Activated CD8-positive, alpha-beta memory T cell treated with anti-CD3 and anti-CD28 coated beads for 48 hours (primary cell): ENCODE results near the gene MEX3C.

Experiments used
- DNase-seq, 3 experiments: peaks; one replicate each; pipeline ENCODE4 v3.0.0-alpha.2; 2020; ENCODE audit warnings: low read depth in 2 of 3, low spot score in 2 of 3

MEX3C gene

DNA sequence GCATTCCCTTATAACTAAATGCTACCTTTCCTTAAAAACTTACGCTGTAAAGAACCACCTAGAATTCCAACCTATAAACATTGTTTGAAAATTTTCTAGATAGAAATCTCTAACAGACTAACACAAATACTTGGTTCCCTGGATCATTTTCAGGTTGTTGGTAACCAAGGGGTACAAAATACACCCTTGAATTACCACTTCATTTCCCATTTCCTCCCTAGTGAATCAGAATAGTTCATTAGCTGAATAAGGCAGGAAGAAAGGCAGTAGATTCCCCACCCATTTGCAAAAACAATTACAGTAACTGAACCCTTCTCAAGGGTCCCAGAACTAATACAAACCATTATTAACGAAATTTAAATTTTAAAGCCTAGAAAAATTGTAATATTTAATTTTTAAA lies 5.5 kb downstream of the MEX3C start:
- no peak for DNase-seq

- no peak for DNase-seq
Measured at GRCh38 chr18:51191128-51191717, 6.3 kb downstream of the MEX3C start.

- no peak for DNase-seq
Measured at GRCh38 chr18:51190000-51190399, 7.5 kb downstream of the MEX3C start.

DNA sequence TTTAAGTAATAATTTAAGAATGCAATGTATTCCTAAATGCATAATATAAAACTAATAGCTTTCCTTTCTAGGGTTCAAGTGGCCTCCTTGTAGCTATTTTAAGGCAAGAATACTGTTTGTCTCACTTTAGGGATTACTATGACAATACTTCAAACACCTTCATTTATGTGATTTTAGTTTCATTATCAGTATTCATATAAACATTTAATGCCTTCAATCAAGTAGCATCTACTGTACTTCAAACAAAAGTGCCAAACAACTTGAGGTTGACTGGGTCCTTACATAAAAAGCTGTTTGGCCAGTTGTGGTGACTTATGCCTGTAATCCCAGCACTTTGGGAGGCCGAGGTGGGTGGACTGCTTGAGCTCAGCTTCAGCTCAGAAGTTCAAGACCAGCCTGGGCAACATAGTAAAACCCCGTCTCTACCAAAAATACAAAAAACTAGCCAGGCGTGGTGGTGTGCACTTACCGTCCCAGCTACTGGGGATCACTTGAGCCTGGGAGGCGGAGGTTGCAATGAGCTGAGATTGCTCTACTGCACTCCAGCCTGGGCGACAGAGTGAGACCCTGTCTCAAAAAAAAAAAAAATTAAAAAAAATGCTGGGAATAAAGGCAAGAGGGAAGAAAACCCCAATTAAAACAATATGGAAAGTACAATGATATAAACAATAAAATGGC lies 9.3 kb downstream of the MEX3C start:
- no peak for DNase-seq

GRCh38 chr18:51185075-51185474 lies 12.4 kb downstream of the MEX3C start:
- no peak for DNase-seq

GRCh38 chr18:51184091-51184457 lies 13.4 kb downstream of the MEX3C start:
- DNase-seq = no peak

GRCh38 chr18:51183372-51184090 lies 13.9 kb downstream of the MEX3C start:
- no peak for DNase-seq

DNA sequence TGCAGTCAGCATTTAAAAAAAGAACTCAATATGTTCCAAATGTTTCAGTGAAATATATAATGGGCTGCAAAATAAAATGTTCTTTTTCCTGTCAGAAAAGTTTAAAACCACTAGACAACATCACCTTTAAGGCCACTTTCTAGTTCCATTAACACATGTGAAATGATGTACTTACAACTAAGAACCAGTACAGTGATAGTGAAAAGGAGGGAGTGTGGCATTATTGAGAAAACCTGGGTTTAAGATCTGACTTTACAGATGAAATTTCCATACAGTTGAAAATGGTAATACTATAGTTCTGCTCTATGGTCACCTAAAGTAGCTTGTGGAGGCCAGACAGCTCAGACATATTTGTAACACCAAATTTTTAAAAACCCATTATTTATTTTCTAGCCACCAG lies 14.7 kb downstream of the MEX3C start:
- no peak for DNase-seq

- DNase-seq = no peak
Measured at GRCh38 chr18:51171625-51172259, 25.7 kb downstream of the MEX3C start.

- DNase-seq = no peak
Measured at GRCh38 chr18:51171223-51171622, 26.3 kb downstream of the MEX3C start.

DNA sequence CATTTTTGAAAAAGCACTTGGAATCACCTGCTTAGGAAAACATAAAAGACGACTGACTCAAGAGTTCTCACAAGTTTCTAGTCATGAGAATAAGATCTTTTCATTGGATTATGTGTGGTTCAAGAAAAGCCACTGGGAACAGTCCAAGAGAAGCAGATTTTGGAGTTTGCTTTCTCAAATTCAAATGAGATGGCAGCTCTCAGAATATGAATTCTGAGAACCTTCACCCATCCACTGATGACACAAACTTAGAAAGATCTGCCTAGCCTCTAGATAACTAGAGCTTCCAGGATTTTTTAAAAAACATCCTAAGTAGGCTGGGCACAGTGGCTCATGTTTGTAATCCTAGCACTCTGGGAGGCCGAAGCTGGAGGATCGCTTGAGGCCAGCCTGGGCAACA lies 26.8 kb downstream of the MEX3C start:
- no peak for DNase-seq

DNA sequence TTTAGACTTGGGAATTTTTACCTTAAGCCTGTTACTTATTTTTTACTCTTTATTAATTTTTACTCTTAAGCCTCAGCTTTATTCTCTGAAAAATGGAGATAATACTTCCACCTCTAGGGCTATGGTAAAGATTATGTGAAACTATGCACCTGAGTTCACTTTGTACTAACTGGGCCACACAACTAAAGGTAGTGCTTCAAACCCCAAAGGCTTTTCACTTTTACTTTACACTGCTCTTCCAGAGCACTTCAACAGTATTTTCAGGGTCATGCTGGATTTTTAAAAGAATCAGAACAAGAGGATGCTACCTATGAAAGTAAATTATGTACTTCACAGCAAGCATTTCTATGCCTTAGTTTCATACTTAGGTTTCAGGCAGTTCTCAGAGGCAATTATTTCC lies 27.8 kb downstream of the MEX3C start:
- DNase-seq = no peak

- DNase-seq = no peak
Measured at GRCh38 chr18:51168960-51169662, 28.4 kb downstream of the MEX3C start.

GRCh38 chr18:51168026-51168742 lies 29.3 kb downstream of the MEX3C start:
- no peak for DNase-seq

GRCh38 chr18:51165296-51165695 lies 32.2 kb downstream of the MEX3C start:
- no peak for DNase-seq

DNA sequence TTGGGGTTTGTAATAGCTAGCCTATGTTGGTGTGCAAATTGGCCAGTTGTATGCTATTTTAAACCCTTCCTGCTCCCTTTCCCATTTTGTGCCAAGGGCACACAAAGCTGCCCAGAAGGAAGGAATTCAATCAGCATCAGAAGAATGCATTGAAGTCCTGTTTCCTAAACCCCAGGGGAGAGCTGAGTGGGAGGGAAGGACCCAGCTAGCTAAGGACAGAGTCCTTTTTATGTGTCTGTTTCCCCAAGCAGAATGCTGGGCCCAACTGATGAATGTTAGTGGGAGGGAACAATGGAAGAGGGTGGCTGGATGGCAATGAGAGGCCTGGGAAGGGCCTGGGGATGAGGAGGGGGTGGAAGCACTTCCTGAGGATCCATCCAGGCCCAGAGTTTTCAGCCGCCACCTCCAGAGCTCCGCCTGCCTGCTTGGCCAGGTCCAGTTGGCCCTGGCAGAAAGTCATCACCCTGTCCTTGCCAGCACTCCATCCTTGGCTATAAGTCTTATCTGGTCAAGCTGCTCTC lies 32.7 kb downstream of the MEX3C start:
- DNase-seq = no peak

- no peak for DNase-seq
Measured at GRCh38 chr18:51164342-51164741, 33.1 kb downstream of the MEX3C start.

- DNase-seq = no peak
Measured at GRCh38 chr18:51163543-51163942, 33.9 kb downstream of the MEX3C start.

DNA sequence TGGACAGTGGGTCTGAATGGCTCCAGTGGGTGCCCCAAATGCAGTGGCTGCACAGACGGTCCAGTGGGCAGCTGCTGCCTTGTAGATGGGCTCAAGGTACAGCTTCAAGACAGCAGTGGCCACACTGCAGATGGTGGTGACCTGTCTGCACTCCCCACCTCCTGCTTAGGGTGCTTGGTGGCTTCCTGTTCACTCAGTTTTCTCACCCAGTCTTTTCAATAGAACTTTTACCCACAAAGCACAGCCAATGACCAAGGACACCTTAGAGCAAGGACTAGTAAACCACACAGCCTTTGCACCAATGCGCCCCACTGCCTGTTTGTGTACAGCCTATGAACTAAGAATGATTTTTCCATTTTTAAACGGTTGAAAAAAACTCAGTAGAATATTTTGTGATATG lies 34.9 kb downstream of the MEX3C start:
- no peak for DNase-seq

DNA sequence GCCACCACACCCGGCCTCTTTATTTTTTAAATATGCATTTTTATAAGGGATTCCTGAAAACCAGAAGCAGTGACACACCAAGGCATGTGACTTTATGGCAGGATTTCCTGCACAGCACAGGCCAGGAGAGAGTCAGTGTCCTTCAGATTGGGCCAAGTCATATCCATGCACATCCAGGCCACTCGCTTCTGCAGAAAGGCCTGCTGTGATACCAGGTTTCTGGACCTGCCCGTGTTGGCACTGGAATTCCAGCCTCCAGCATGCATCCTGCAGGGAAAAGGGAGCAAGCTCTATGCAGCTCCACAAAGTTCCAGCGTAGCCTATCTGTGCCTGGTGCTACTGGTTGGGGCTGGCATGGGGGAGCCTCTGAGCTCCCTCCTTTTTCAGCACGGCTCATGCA lies 36.8 kb downstream of the MEX3C start:
- no peak for DNase-seq

- no peak for DNase-seq
Measured at GRCh38 chr18:51157215-51157614, 40.3 kb downstream of the MEX3C start.
